Heart left ventricle (tissue), 13 donors: ENCODE measurements around the gene ACYP1.

ENCODE experiments used
- POLR2A ChIP-seq, 2 donors: fragments of 450-650 bp; IDR thresholded peaks; one replicate each; pipeline ENCODE4 v1.6.1; 2017; ENCODE audit warnings: antibody characterized with exemption in 2 of 2, mild to moderate bottlenecking in 2 of 2, moderate library complexity in 2 of 2
- TF ChIP-seq, protein P1 (sequence below), 12 donors: fragments of 200-600 bp; sonication (generic) in 4 of 12; IDR thresholded peaks; one replicate each; pipeline versions ENCODE4 v1.5.0 to v1.8.0; 2018 to 2022; ENCODE audit warnings: antibody characterized with exemption in 12 of 12, mild to moderate bottlenecking in 5 of 12
- donor health status: ischemic (EF 13 %, LVEDD 7.1; RV severe dilation, severe dysfunction).
- donor health status: DM: no; HTN: yes; CAD: no.
- donor health status: DM: no; HTN: no; CAD: no.
- donor health status: ischemic (EF 25% LVEDD 6.9; RV normal size, moderate dysfunction).
- donor health status: ischemic (EF 25% LVEDD 5.7; RV mildly dilated, moderate dysfunction).
- donor health status: ischemic (EF 35%, LVEDD 5.7; RV mildly dilated, moderate dysfunction).
- donor health status: nonischemic (EF 11% LVEDD 7.7; RV severe dilation, severe dysfunction).
- donor health status: DM: yes; HTN: yes; CAD: no.
- donor health status: PGD.
- donor health status: ischemic (EF 29% LVEDD 5.4; RV normal size, mild dysfunction).
- donor health status: nonischemic (EF 23%, LVEDD 6.1; RV moderate dilation, normal function).

DNA sequence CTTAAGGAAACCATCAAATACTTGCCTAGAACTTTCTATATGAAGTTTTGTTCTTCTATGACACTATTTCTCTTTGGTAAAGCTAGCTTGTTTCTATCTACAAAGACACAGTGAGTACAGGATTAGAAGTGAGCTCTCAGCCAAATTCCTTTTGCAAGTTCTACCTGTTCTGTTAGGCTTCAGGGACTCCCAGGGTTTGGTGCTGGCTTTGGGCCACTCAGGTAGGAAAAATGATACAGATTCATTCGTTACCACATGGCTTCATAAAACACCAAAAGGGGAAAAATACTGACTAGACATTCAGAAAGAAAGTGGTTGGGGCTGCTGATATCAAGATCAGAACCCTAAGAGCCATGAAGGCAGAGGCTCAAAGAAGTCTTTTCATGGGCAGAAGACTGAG, 19.4 kb upstream of the ACYP1 start:
- TF ChIP-seq, protein P1, sequence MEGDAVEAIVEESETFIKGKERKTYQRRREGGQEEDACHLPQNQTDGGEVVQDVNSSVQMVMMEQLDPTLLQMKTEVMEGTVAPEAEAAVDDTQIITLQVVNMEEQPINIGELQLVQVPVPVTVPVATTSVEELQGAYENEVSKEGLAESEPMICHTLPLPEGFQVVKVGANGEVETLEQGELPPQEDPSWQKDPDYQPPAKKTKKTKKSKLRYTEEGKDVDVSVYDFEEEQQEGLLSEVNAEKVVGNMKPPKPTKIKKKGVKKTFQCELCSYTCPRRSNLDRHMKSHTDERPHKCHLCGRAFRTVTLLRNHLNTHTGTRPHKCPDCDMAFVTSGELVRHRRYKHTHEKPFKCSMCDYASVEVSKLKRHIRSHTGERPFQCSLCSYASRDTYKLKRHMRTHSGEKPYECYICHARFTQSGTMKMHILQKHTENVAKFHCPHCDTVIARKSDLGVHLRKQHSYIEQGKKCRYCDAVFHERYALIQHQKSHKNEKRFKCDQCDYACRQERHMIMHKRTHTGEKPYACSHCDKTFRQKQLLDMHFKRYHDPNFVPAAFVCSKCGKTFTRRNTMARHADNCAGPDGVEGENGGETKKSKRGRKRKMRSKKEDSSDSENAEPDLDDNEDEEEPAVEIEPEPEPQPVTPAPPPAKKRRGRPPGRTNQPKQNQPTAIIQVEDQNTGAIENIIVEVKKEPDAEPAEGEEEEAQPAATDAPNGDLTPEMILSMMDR (IDR thresholded peaks at IDR 0.05), result no peak
- TF ChIP-seq POLR2A (IDR thresholded peaks at IDR 0.05), result no peak
